ENCODE measurements around the gene EVL.

- TF ChIP-seq YY1 (IDR thresholded peaks at IDR 0.05; ENCODE audit: insufficient read depth, insufficient read length) (no peak), ZNF274 (IDR thresholded peaks at IDR 0.05; ENCODE audit: low read depth, low read length) (no peak), SUZ12 (IDR thresholded peaks at IDR 0.05; ENCODE audit: extremely low read depth, insufficient read depth, insufficient read length) (no peak)
Observed at GRCh38 chr14:100153560-100153959, 88.3 kb downstream of the EVL start.
